T-cell (primary cell): ENCODE data around the gene PLEKHN1. TPM values are rescaled to one million over a fixed set of nuclear protein-coding genes. Genes with fewer than 3 reads are reported as not detected.
"Not testable (repeated sequence)": the region's sequence is repeated elsewhere in the genome, so short reads cannot be mapped to it uniquely, and the experiment has no call there.

ENCODE experiments used
- ATAC-seq, 4 experiments: fragments of 200-7000 bp in 3 of 4; fragments of 150-1000 bp in 1 of 4; cut with Tn5 transposase; replicated peaks in 1 of 4; 1 replicate in 3 of 4; 2 replicates in 1 of 4; pipeline ENCODE4 v1.10.0; 2021; ENCODE audit warnings: moderate library complexity in 3 of 4, mild to moderate bottlenecking in 2 of 4, moderate number of reproducible peaks in 1 of 4
- CTCF ChIA-PET, 2 donors: fragments of 300-600 bp; sonication (Branson Sonifier 250); formaldehyde crosslinking; loops; one replicate each; lab custom pipeline; 2022; ENCODE audit warnings: antibody characterized with exemption in 2 of 2; lab: Charles Lee
- POLR2A ChIA-PET, 2 donors: fragments of 300-600 bp; sonication (Branson Sonifier 250); formaldehyde crosslinking; loops; one replicate each; lab custom pipeline; 2022; ENCODE audit warnings: antibody characterized with exemption in 2 of 2; lab: Charles Lee
- DNase-seq, 35 experiments: peaks; one replicate each; pipeline versions ENCODE4 v3.0.0 to v3.0.0-alpha.2; 2013 to 2023
- H3K27ac ChIP-seq: one replicate; pipeline ENCODE4 v1.5.1; 2013; ENCODE audit warnings: low read length
- H3K27me3 ChIP-seq, 2 experiments: replicated peaks in 1 of 2; 1 replicate in 1 of 2; 2 replicates in 1 of 2; pipeline versions ENCODE4 v1.6.1 to v1.7.0; 2013; ENCODE audit warnings: low read length in 1 of 2, mixed read lengths in 1 of 2; ENCODE audit not compliant: control insufficient read depth in 2 of 2, insufficient read depth in 2 of 2; ENCODE audit errors: extremely low read depth in 1 of 2
- H3K36me3 ChIP-seq, 2 donors: 1 replicate in 1 of 2; 2 replicates in 1 of 2; pipeline versions ENCODE4 v1.6.1 to v1.7.0; 2013; ENCODE audit warnings: low read length in 1 of 2; ENCODE audit not compliant: control insufficient read depth in 2 of 2, insufficient read depth in 1 of 2; ENCODE audit errors: extremely low read depth in 1 of 2
- H3K4me1 ChIP-seq, 2 experiments: 1 replicate in 1 of 2; 2 replicates in 1 of 2; pipeline versions ENCODE4 v1.6.1 to v1.7.0; 2013; ENCODE audit warnings: low read length in 2 of 2, mixed read lengths in 1 of 2; ENCODE audit not compliant: insufficient read depth in 2 of 2, control insufficient read depth in 1 of 2; ENCODE audit errors: extremely low read depth in 1 of 2
- H3K4me3 ChIP-seq, 2 donors: 1 replicate in 1 of 2; 2 replicates in 1 of 2; pipeline versions ENCODE4 v1.5.1 to v1.7.0; 2013; ENCODE audit warnings: mild to moderate bottlenecking in 2 of 2, low read length in 1 of 2, moderate library complexity in 1 of 2; ENCODE audit not compliant: control insufficient read depth in 1 of 2; ENCODE audit errors: extremely low read depth in 1 of 2
- H3K9me3 ChIP-seq: 2 replicates; pipeline ENCODE4 v1.7.0; 2013
- H3K27ac Mint-ChIP-seq, 2 donors: one replicate each; pipeline ENCODE4 v1.8.0; 2020 to 2021; ENCODE audit warnings: mild to moderate bottlenecking in 2 of 2, mixed read lengths in 2 of 2
- H3K27me3 Mint-ChIP-seq, 2 donors: one replicate each; pipeline ENCODE4 v1.8.0; 2021 to 2022; ENCODE audit warnings: mixed read lengths in 2 of 2
- H3K36me3 Mint-ChIP-seq: one replicate; pipeline ENCODE4 v1.8.0; 2021; ENCODE audit warnings: mixed read lengths
- H3K4me1 Mint-ChIP-seq, 3 donors: one replicate each; pipeline ENCODE4 v1.8.0; 2020 to 2022; ENCODE audit warnings: mixed read lengths in 3 of 3, mild to moderate bottlenecking in 1 of 3
- H3K4me3 Mint-ChIP-seq, 3 donors: one replicate each; pipeline ENCODE4 v1.8.0; 2020 to 2022; ENCODE audit warnings: mild to moderate bottlenecking in 3 of 3, mixed read lengths in 3 of 3, moderate library complexity in 3 of 3
- H3K9me3 Mint-ChIP-seq, 3 donors: one replicate each; pipeline ENCODE4 v1.8.0; 2020 to 2022; ENCODE audit warnings: mixed read lengths in 3 of 3
- WGBS: methylation state at CpG from one replicate; pipeline ENCODE4 v1.1.5; 2013; ENCODE audit warnings: missing lambda C conversion rate; ENCODE audit not compliant: insufficient coverage; 5-methylcytosine and 5-hydroxymethylcytosine counted together
- total RNA-seq, 35 experiments: library from RNA in 6 of 35; stranded (reverse) in 6 of 35; fragments of 120-200 nt in 1 of 35; gene quantifications; one replicate each; pipeline versions ENCODE4 v1.2.1 to v1.2.4 and lab custom pipeline; 2013 to 2026

Gene PLEKHN1
- total RNA-seq, 5 donors from 2014 or later (not counting 1 experiment from before 2014, with no cell fraction given), result 0.30 to 9.9 (median 7.3) TPM

DNA sequence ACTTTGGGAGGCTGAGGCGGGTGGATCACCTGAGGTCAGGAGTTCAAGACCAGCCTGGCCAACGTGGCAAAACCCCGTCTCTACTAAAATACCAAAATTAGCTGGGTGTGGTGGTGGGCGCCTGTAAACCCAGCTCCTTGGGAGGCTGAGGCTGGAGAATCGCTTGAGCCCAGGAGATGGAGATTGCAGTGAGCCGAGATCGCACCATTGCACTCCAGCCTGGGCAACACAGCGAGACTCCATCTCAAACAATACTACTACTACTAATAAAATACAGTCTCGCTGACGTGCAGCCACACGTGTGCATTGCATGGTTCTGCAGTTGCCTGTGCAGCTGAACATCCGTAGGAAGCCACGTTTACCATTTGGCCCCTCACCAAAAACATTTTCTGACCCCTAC is 19.5 kb upstream of the PLEKHN1 start:
- H3K27ac ChIP-seq, DNase-seq, H3K9me3 Mint-ChIP-seq, H3K4me3 Mint-ChIP-seq, H3K27ac Mint-ChIP-seq, H3K4me3 ChIP-seq, H3K27me3 Mint-ChIP-seq, H3K4me1 Mint-ChIP-seq, ATAC-seq, H3K9me3 ChIP-seq, CTCF ChIA-PET: not testable (repeated sequence)
- POLR2A ChIA-PET, result interaction anchor here in 1 of 2 donors (0.6 kb wide), 1 partner anchor 553 kb away, joined by 9 read pairs; no protein-coding TSS in a partner anchor
- peaks cover 0 to 23% of the 10 kb centered on the region in 2 experiments for H3K27me3 ChIP-seq
- 93% methylated on average over 9 of the region's 13 CpGs for WGBS
- peaks cover 26 to 55% of the 10 kb centered on the region in 2 donors for H3K36me3 ChIP-seq
- peaks cover 2 to 12% of the 10 kb centered on the region in 2 experiments for H3K4me1 ChIP-seq
- peaks cover 44% of the 10 kb centered on the region for H3K36me3 Mint-ChIP-seq

GRCh38 chr1:947958-948357 is 18.3 kb upstream of the PLEKHN1 start:
- H3K36me3 Mint-ChIP-seq, result peaks cover 46% of the 10 kb centered on the region
- 97% methylated on average over 15 of the region's 15 CpGs for WGBS

DNA sequence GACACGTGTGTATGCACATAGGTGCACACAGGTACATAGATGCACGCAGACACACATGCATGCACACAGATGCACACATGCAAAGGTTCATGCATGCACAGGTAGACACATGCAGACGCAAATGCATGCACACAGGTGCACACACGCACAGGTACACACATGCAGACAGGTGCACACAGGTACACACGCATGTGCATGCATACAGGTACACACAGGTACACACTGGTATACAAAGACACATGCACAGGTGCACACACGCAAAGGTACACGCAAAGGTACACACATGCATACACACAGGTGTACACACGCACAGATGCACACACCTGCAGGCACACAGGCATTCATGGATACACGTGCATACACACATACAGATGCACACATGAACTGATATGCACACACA is 16.0 kb upstream of the PLEKHN1 start:
- H3K4me3 Mint-ChIP-seq, result no peak overlapping the region
- H3K4me1 Mint-ChIP-seq, result peaks cover 0 to 3% (median 1%) of the 10 kb centered on the region in 3 donors
- Histone ChIP-seq H3K9me3 (no peaks in the 10 kb centered on the region), H3K27me3 (no peaks in the 10 kb centered on the region), H3K36me3 (peaks cover 30 to 87% of the 10 kb centered on the region in 2 donors), H3K4me1 (no peaks in the 10 kb centered on the region), H3K4me3 (no peak overlapping the region), H3K27ac (no peak overlapping the region)
- ChIA-PET CTCF (no interaction called here), POLR2A (no interaction called here)
- H3K27me3 Mint-ChIP-seq, result no peaks in the 10 kb centered on the region
- DNase-seq (no peak), ATAC-seq (no peak)
- H3K9me3 Mint-ChIP-seq, result no peaks in the 10 kb centered on the region
- H3K36me3 Mint-ChIP-seq, result peaks cover 57% of the 10 kb centered on the region
- 99% methylated on average over 9 of the region's 9 CpGs for WGBS
- no peak overlapping the region for H3K27ac Mint-ChIP-seq

More at GRCh38 chr1:947958-948357, 18.3 kb upstream of the PLEKHN1 start:
- no peak overlapping the region for H3K27ac ChIP-seq
- DNase-seq (no peak), ATAC-seq (no peak)
- ChIA-PET POLR2A (no interaction called here), CTCF (no interaction called here)
- H3K4me1 ChIP-seq, result peaks cover 0 to 4% of the 10 kb centered on the region in 2 experiments
- Mint-ChIP-seq H3K4me3 (no peak overlapping the region), H3K27me3 (peaks cover 0 to 2% of the 10 kb centered on the region in 2 donors), H3K4me1 (peaks cover 0 to 3% (median 2%) of the 10 kb centered on the region in 3 donors), H3K9me3 (no peaks in the 10 kb centered on the region), H3K27ac (no peak overlapping the region)
- H3K9me3 ChIP-seq, result no peaks in the 10 kb centered on the region
- peaks cover 0 to 15% of the 10 kb centered on the region in 2 experiments for H3K27me3 ChIP-seq
- no peak overlapping the region for H3K4me3 ChIP-seq
- peaks cover 36 to 65% of the 10 kb centered on the region in 2 donors for H3K36me3 ChIP-seq

GRCh38 chr1:950881-951280 is 15.4 kb upstream of the PLEKHN1 start:
- Histone ChIP-seq H3K27ac (no peak overlapping the region), H3K9me3 (no peaks in the 10 kb centered on the region), H3K27me3 (no peaks in the 10 kb centered on the region), H3K4me1 (no peaks in the 10 kb centered on the region), H3K4me3 (no peak overlapping the region), H3K36me3 (peaks cover 30 to 88% of the 10 kb centered on the region in 2 donors)
- ChIA-PET CTCF (no interaction called here), POLR2A (no interaction called here)
- no peak for ATAC-seq
- peaks cover 53% of the 10 kb centered on the region for H3K36me3 Mint-ChIP-seq
- DNase-seq, result no peak
- no peak overlapping the region for H3K4me3 Mint-ChIP-seq
- H3K27ac Mint-ChIP-seq, result no peak overlapping the region
- no peaks in the 10 kb centered on the region for H3K9me3 Mint-ChIP-seq
- H3K27me3 Mint-ChIP-seq, result no peaks in the 10 kb centered on the region
- 98% methylated on average over 12 of the region's 23 CpGs for WGBS
- peaks cover 0 to 8% (median 1%) of the 10 kb centered on the region in 3 donors for H3K4me1 Mint-ChIP-seq

DNA sequence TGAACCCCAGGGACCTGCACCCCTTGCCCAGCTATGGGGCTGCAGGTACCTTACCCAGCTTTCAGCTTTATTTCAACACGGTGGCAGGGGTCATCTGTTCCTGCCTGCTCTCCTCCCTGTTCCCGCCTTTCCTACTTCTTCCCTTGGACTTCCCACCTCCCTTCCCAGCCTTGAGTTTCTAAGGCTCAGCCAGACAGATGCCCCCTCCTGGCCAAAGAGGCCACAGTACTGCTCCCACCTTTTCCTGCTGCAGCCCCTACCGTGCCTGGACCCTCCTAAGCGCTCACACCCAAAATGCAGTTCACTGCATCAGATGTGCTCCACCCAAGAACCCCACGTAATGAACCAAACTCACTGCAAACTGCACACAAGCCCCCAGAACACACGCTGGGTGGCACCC is 14.9 kb upstream of the PLEKHN1 start:
- H3K36me3 Mint-ChIP-seq, result peaks cover 50% of the 10 kb centered on the region
- Histone ChIP-seq H3K27me3 (no peaks in the 10 kb centered on the region), H3K36me3 (peaks cover 30 to 91% of the 10 kb centered on the region in 2 donors), H3K27ac (no peak overlapping the region), H3K4me3 (no peak overlapping the region), H3K4me1 (no peaks in the 10 kb centered on the region), H3K9me3 (no peaks in the 10 kb centered on the region)
- H3K27me3 Mint-ChIP-seq, result no peaks in the 10 kb centered on the region
- DNase-seq, result no peak
- H3K4me3 Mint-ChIP-seq, result no peak overlapping the region
- H3K27ac Mint-ChIP-seq, result no peak overlapping the region
- ChIA-PET CTCF (no interaction called here), POLR2A (no interaction called here)
- no peaks in the 10 kb centered on the region for H3K9me3 Mint-ChIP-seq
- ATAC-seq, result no peak
- 90% methylated on average over 6 of the region's 6 CpGs for WGBS
- H3K4me1 Mint-ChIP-seq, result peaks cover 0 to 8% (median 3%) of the 10 kb centered on the region in 3 donors

DNA sequence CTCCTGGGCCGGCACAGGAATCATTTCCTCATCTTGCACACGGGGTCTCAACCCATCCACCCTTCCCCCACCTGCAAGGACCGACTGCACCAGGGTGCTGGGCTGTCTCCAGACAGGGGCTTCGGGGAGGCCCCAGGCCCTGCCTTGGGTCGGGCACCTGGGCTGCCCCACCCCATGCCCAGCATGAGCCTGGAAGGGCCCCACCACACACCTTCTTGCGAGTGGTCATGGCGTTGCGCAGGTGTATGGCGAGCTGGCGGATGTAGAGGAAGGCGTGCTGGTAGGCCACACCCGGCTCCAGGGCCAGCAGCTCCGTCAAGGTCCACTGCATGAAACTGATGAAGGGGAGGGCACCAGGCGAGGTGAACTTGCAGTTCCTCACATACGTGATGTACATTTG is 14.1 kb upstream of the PLEKHN1 start:
- WGBS, result 99% methylated on average over 12 of the region's 15 CpGs
- H3K4me1 ChIP-seq, result peaks cover 0 to 5% of the 10 kb centered on the region in 2 experiments
- POLR2A ChIA-PET, result no interaction called here
- H3K27me3 Mint-ChIP-seq, result no peaks in the 10 kb centered on the region
- H3K27ac Mint-ChIP-seq, result no peak overlapping the region
- DNase-seq, result no peak
- no peak overlapping the region for H3K4me3 Mint-ChIP-seq
- no peaks in the 10 kb centered on the region for H3K9me3 Mint-ChIP-seq
- H3K4me3 ChIP-seq, result no peak overlapping the region
- H3K4me1 Mint-ChIP-seq, result peaks cover 3 to 8% (median 8%) of the 10 kb centered on the region in 3 donors
- H3K9me3 ChIP-seq, result no peaks in the 10 kb centered on the region
- no peak for ATAC-seq
- H3K27me3 ChIP-seq, result no peaks in the 10 kb centered on the region
- no peak overlapping the region for H3K27ac ChIP-seq
- H3K36me3 Mint-ChIP-seq, result peaks cover 47% of the 10 kb centered on the region
- CTCF ChIA-PET, result no interaction called here
- peaks cover 30 to 94% of the 10 kb centered on the region in 2 donors for H3K36me3 ChIP-seq
